GM10847 (cell line): ENCODE data around the gene ZNF805.

Source experiments
- POLR2A ChIP-seq: IDR thresholded peaks from 2 replicates; pipeline ENCODE4 v1.6.1; 2011; ENCODE audit not compliant: insufficient read length; ENCODE audit errors: extremely low read depth

The ZNF805 gene

GRCh38 chr19:57302020-57302465 is 61.6 kb downstream of the ZNF805 start:
- no peak for TF ChIP-seq POLR2A

- no peak for TF ChIP-seq POLR2A
Measured at GRCh38 chr19:57302727-57303401, 62.4 kb downstream of the ZNF805 start.
